HepG2 (cell line): ENCODE results near the gene CLEC16A. TPM values are rescaled to one million over a fixed set of nuclear protein-coding genes. Genes with fewer than 3 reads are reported as not detected.

Experiments
- ATAC-seq: fragments of 200-7000 bp; cut with Tn5 transposase; 3 replicates; pipeline ENCODE4 v1.9.1; 2020; ENCODE audit warnings: mild to moderate bottlenecking, moderate library complexity
- BruUV-seq: library from RNA; stranded (reverse); fragments of 400-500 nt; replicated peaks from 2 replicates; lab custom pipeline; 2021; lab: Mats Ljungman, UMichigan
- CTCF ChIA-PET: fragments of 300-600 bp; formaldehyde crosslinking; extraction: SDS; loops from one replicate; lab custom pipeline; 2021; ENCODE audit warnings: low total read pairs, inconsistent platforms, low intra/inter-chr PET ratio; lab: Yijun Ruan, JAX
- POLR2A ChIA-PET: fragments of 350-600 bp; sonication (Branson Sonifier 250); formaldehyde crosslinking; loops from one replicate; lab custom pipeline; 2020; ENCODE audit warnings: antibody characterized with exemption, inconsistent platforms; lab: Yijun Ruan, JAX
- DNase-seq: peaks from one replicate; pipeline ENCODE4 v3.0.0-alpha.2; 2015; ENCODE audit warnings: low spot score
- FAIRE-seq: peaks from 3 replicates; lab custom pipeline; 2011; peaks lifted over from hg19 to GRCh38; lab: Jason Lieb, UNC
- H2AFZ ChIP-seq: one replicate; pipeline ENCODE4 v1.6.1; 2011; ENCODE audit warnings: low read length, inconsistent platforms
- H3K27ac ChIP-seq: fragments of 300-600 bp; 3 replicates; pipeline ENCODE4 v1.8.0; 2011; ENCODE audit warnings: mixed run types, mild to moderate bottlenecking, mixed read lengths, low read length, inconsistent platforms; ENCODE audit not compliant: insufficient read depth; ENCODE audit errors: extremely low read length
- H3K27me3 ChIP-seq, 2 experiments: fragments of 200-600 bp in 1 of 2; 2 replicates in 1 of 2; 3 replicates in 1 of 2; pipeline versions ENCODE4 v1.6.0 to v1.8.0; 2011; ENCODE audit warnings: low read length in 2 of 2, mild to moderate bottlenecking in 2 of 2, moderate library complexity in 2 of 2, inconsistent platforms in 1 of 2; ENCODE audit not compliant: insufficient read depth in 2 of 2, control insufficient read depth in 1 of 2
- H3K36me3 ChIP-seq, 2 experiments: fragments of 200-600 bp in 1 of 2; replicated peaks in 1 of 2; 2 replicates in 1 of 2; 3 replicates in 1 of 2; pipeline versions ENCODE4 v1.5.1 to v1.8.0; 2011; ENCODE audit warnings: low read length in 2 of 2, inconsistent platforms in 1 of 2; ENCODE audit not compliant: insufficient read depth in 2 of 2, control insufficient read depth in 1 of 2
- H3K4me1 ChIP-seq: 2 replicates; pipeline ENCODE4 v1.5.1; 2012; ENCODE audit warnings: low read length, inconsistent platforms; ENCODE audit not compliant: insufficient read depth
- H3K4me2 ChIP-seq: 2 replicates; pipeline ENCODE4 v1.6.0; 2011; ENCODE audit warnings: low read depth, low read length, inconsistent platforms
- H3K4me3 ChIP-seq, 3 experiments: fragments of 200-600 bp in 1 of 3; sonication (generic), shearing (Covaris generic) in 1 of 3; replicated peaks in 1 of 3; 2 replicates each; pipeline ENCODE4 v1.5.1; 2011 to 2016; ENCODE audit warnings: low read length in 3 of 3, inconsistent platforms in 2 of 3, low read depth in 2 of 3, mild to moderate bottlenecking in 2 of 3, control low read depth in 1 of 3, mixed read lengths in 1 of 3; ENCODE audit not compliant: insufficient read depth in 1 of 3
- H3K79me2 ChIP-seq: one replicate; pipeline ENCODE4 v1.6.1; 2011; ENCODE audit warnings: low read length, inconsistent platforms; ENCODE audit not compliant: insufficient read depth
- H3K9ac ChIP-seq: 2 replicates; pipeline ENCODE4 v1.6.0; 2011; ENCODE audit warnings: mild to moderate bottlenecking, low read depth, low read length, inconsistent platforms; ENCODE audit not compliant: insufficient read depth
- H3K9me3 ChIP-seq: 2 replicates; pipeline ENCODE4 v1.5.1; 2012; ENCODE audit warnings: mild to moderate bottlenecking, low read length
- H4K20me1 ChIP-seq: 2 replicates; pipeline ENCODE4 v1.6.0; 2011; ENCODE audit warnings: inconsistent platforms, mild to moderate bottlenecking, low read length, moderate library complexity; ENCODE audit not compliant: insufficient read depth
- AGO2 ChIP-seq: fragments of 200-400 bp; formaldehyde crosslinking; optimal IDR thresholded peaks from 2 replicates; pipeline ENCODE3; 2017; ENCODE audit warnings: mild to moderate bottlenecking, low read depth, low read length, moderate library complexity
- CCAR2 ChIP-seq: fragments of 200-400 bp; formaldehyde crosslinking; optimal IDR thresholded peaks from 2 replicates; pipeline ENCODE3; 2018; ENCODE audit warnings: low read depth, mild to moderate bottlenecking, low read length, moderate library complexity
- HNRNPK ChIP-seq: fragments of 200-400 bp; formaldehyde crosslinking; IDR thresholded peaks from 2 replicates; pipeline ENCODE4 v1.6.1; 2018; ENCODE audit warnings: low read length, low read depth, moderate library complexity, mild to moderate bottlenecking; ENCODE audit not compliant: poor library complexity, severe bottlenecking
- HOXA5 ChIP-seq: sonication (generic); formaldehyde crosslinking; IDR thresholded peaks from 2 replicates; pipeline ENCODE4 v1.4.0; 2020; ENCODE audit warnings: missing genetic modification reagents
- LBX2 ChIP-seq: sonication (generic); formaldehyde crosslinking; IDR thresholded peaks from 2 replicates; pipeline ENCODE4 v1.5.0; 2020; ENCODE audit warnings: missing genetic modification reagents, mild to moderate bottlenecking, borderline replicate concordance
- MXI1 ChIP-seq: IDR thresholded peaks from 3 replicates; pipeline ENCODE4 v1.6.1; 2012; ENCODE audit warnings: low read depth, low read length, inconsistent platforms, borderline replicate concordance
- NR2F6 ChIP-seq, 2 experiments: IDR thresholded peaks; 2 replicates each; pipeline ENCODE4 v1.6.1; 2016; ENCODE audit warnings: antibody characterized with exemption in 1 of 2, mild to moderate bottlenecking in 1 of 2
- RARG ChIP-seq: sonication (generic); formaldehyde crosslinking; IDR thresholded peaks from 2 replicates; pipeline ENCODE4 v1.4.0; 2020; ENCODE audit warnings: low read depth, mild to moderate bottlenecking, missing genetic modification reagents
- RELA ChIP-seq: sonication (generic); formaldehyde crosslinking; IDR thresholded peaks from 2 replicates; pipeline ENCODE4 v1.4.0; 2020; ENCODE audit warnings: missing genetic modification reagents
- ZNF207 ChIP-seq: fragments of 450-650 bp; IDR thresholded peaks from 2 replicates; pipeline ENCODE4 v1.6.1; 2016; ENCODE audit warnings: antibody characterized with exemption, borderline replicate concordance
- ZNF350 ChIP-seq: sonication (generic); formaldehyde crosslinking; IDR thresholded peaks from 2 replicates; pipeline ENCODE4 v1.4.0; 2020; ENCODE audit warnings: mild to moderate bottlenecking, low read depth, missing genetic modification reagents, borderline replicate concordance
- ZNF672 ChIP-seq: sonication (generic); formaldehyde crosslinking; IDR thresholded peaks from 2 replicates; pipeline ENCODE4 v1.8.1; 2022; ENCODE audit warnings: missing genetic modification reagents
- ZSCAN20 ChIP-seq: sonication (generic); formaldehyde crosslinking; IDR thresholded peaks from 2 replicates; pipeline ENCODE4 v1.4.0; 2020; ENCODE audit warnings: missing genetic modification reagents, mild to moderate bottlenecking, borderline replicate concordance
- WGBS: methylation state at CpG from one replicate; pipeline ENCODE4 v1.1.6; 2017; ENCODE audit warnings: low lambda C conversion rate; 5-methylcytosine and 5-hydroxymethylcytosine counted together
- in situ Hi-C: cut with HindIII; loops from 2 replicates; pipeline ENCODE4 v1.10.0; 2017; ENCODE audit warnings: low pct_unique_long_range_greater_than_20kb; ENCODE audit not compliant: extremely low pct_ligation_motif_present
- intact Hi-C: fragments of 100-400 bp; cut with micrococcal nuclease; formaldehyde crosslinking; loops from one replicate; pipeline ENCODE4 v1.10.0; 2022; ENCODE audit not compliant: unreplicated experiment
- polyA plus RNA-seq, 8 experiments: library from polyadenylated mRNA; depleted of rRNA in 3 of 8; stranded (reverse) in 7 of 8; unstranded in 1 of 8; fragments of >200 nt; fragmentation: Illumina TruSeq in 4 of 8; extraction: Trizol in 4 of 8; gene quantifications; 2 replicates each; pipeline versions ENCODE4 v1.2.1 to v1.2.3, GENCODE V29; 2011 to 2016; ENCODE audit warnings: low read depth in 4 of 8, missing spikeins in 1 of 8, mixed read lengths in 1 of 8; ENCODE audit not compliant: insufficient read depth in 1 of 8
- total RNA-seq, 5 experiments: library from RNA; depleted of rRNA; stranded (reverse); fragments of >200 nt; fragmentation: Illumina TruSeq; extraction: Trizol; gene quantifications; 2 replicates each; pipeline ENCODE4 v1.2.3, GENCODE V29; 2016; ENCODE audit warnings: low read depth in 1 of 5
- TF ChIP-seq, protein P1 (sequence below): sonication (generic); formaldehyde crosslinking; IDR thresholded peaks from 2 replicates; pipeline ENCODE4 v1.4.0; 2020; ENCODE audit warnings: missing genetic modification reagents

CLEC16A gene
- total and polyA plus RNA-seq, 2 of the 13 experiments (the other 11 are each of a cell fraction or from before 2014, with no cell fraction given) = 8.5 to 10.3 TPM

GRCh38 chr16:10934325-10935107, 9.8 kb upstream of the CLEC16A start:
- Histone ChIP-seq H3K36me3 (peaks cover 13 to 44% of the 10 kb centered on the region in 2 experiments), H3K4me3 (no peak overlapping the region), H3K27ac (no peak overlapping the region), H3K9ac (no peak overlapping the region), H3K79me2 (peaks cover 44% of the 10 kb centered on the region), H4K20me1 (peaks cover 28% of the 10 kb centered on the region; the same call in 1 of the 2 replicates), H3K27me3 (no peaks in the 10 kb centered on the region), H3K4me2 (no peak overlapping the region), H2AFZ (no peak overlapping the region), H3K4me1 (peaks cover 42% of the 10 kb centered on the region), H3K9me3 (no peaks in the 10 kb centered on the region)
- ChIA-PET CTCF (no interaction called here), POLR2A (no interaction called here)
- intact Hi-C loops = no loop called here
- WGBS = 93% methylated on average over 13 of the region's 13 CpGs
- no peak for DNase-seq
- no peak for TF ChIP-seq HNRNPK
- no peak for TF ChIP-seq RARG (CRISPR knock-in tag)
- TF ChIP-seq RELA (CRISPR knock-in tag) = no peak
- peak; percentile 48 for TF ChIP-seq AGO2
- BruUV-seq = no TSS peak
- in situ Hi-C loops = no loop called here
- ATAC-seq = no peak
- FAIRE-seq = no peak

- Histone ChIP-seq H3K9me3 (no peaks in the 10 kb centered on the region), H4K20me1 (peaks cover 37% of the 10 kb centered on the region), H2AFZ (no peak overlapping the region), H3K9ac (no peak overlapping the region), H3K27me3 (no peaks in the 10 kb centered on the region), H3K4me3 (no peak overlapping the region), H3K27ac (no peak overlapping the region), H3K79me2 (peaks cover 52% of the 10 kb centered on the region), H3K36me3 (peaks cover 8 to 35% of the 10 kb centered on the region in 2 experiments)
- DNase-seq = no peak
- intact Hi-C loops = no loop called here
- no peak for FAIRE-seq
- WGBS = 93% methylated on average over 7 of the region's 7 CpGs
- no peak for TF ChIP-seq HOXA5
- no peak for TF ChIP-seq ZNF207
- TF ChIP-seq ZNF672 (CRISPR knock-in tag) = no peak
- no peak for TF ChIP-seq MXI1
- no peak for TF ChIP-seq NR2F6 (IDR thresholded peaks at IDR 0.05)
- no peak for TF ChIP-seq NR2F6 (CRISPR knock-in tag; IDR thresholded peaks at IDR 0.05)
- TF ChIP-seq, protein P1, sequence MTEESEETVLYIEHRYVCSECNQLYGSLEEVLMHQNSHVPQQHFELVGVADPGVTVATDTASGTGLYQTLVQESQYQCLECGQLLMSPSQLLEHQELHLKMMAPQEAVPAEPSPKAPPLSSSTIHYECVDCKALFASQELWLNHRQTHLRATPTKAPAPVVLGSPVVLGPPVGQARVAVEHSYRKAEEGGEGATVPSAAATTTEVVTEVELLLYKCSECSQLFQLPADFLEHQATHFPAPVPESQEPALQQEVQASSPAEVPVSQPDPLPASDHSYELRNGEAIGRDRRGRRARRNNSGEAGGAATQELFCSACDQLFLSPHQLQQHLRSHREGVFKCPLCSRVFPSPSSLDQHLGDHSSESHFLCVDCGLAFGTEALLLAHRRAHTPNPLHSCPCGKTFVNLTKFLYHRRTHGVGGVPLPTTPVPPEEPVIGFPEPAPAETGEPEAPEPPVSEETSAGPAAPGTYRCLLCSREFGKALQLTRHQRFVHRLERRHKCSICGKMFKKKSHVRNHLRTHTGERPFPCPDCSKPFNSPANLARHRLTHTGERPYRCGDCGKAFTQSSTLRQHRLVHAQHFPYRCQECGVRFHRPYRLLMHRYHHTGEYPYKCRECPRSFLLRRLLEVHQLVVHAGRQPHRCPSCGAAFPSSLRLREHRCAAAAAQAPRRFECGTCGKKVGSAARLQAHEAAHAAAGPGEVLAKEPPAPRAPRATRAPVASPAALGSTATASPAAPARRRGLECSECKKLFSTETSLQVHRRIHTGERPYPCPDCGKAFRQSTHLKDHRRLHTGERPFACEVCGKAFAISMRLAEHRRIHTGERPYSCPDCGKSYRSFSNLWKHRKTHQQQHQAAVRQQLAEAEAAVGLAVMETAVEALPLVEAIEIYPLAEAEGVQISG (CRISPR knock-in tag) = no peak
- TF ChIP-seq CCAR2 = no peak
- TF ChIP-seq ZNF350 (CRISPR knock-in tag) = no peak
- TF ChIP-seq LBX2 (CRISPR knock-in tag) = no peak
- TF ChIP-seq ZSCAN20 (CRISPR knock-in tag) = no peak
- TF ChIP-seq, all 625 proteins: peak for 0
- in situ Hi-C loops = no loop called here
- ChIA-PET POLR2A (no interaction called here), CTCF (no interaction called here)
- no TSS peak for BruUV-seq
- H3K4me2 ChIP-seq = no peak overlapping the region
- ATAC-seq = no peak
- H3K4me1 ChIP-seq = peaks cover 51% of the 10 kb centered on the region
These were observed 9.0 kb upstream of the CLEC16A start for GRCh38 chr16:10935226-10935915.
